NCI-H1417 treated with DMSO at 0.1 percent for 48 hours (cell line): ENCODE results near the gene TMPO.
A peak's percentile ranks its signal among the peaks of the same experiment; 100 is the strongest.
"Not testable (repeated sequence)": the region's sequence is repeated elsewhere in the genome, so short reads cannot be mapped to it uniquely, and the experiment has no call there.

Experiments
- DNase-seq: peaks from one replicate; lab custom pipeline; 2025; lab: John Stamatoyannopoulos, UW

Gene TMPO, protein sequence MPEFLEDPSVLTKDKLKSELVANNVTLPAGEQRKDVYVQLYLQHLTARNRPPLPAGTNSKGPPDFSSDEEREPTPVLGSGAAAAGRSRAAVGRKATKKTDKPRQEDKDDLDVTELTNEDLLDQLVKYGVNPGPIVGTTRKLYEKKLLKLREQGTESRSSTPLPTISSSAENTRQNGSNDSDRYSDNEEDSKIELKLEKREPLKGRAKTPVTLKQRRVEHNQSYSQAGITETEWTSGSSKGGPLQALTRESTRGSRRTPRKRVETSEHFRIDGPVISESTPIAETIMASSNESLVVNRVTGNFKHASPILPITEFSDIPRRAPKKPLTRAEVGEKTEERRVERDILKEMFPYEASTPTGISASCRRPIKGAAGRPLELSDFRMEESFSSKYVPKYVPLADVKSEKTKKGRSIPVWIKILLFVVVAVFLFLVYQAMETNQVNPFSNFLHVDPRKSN

DNA sequence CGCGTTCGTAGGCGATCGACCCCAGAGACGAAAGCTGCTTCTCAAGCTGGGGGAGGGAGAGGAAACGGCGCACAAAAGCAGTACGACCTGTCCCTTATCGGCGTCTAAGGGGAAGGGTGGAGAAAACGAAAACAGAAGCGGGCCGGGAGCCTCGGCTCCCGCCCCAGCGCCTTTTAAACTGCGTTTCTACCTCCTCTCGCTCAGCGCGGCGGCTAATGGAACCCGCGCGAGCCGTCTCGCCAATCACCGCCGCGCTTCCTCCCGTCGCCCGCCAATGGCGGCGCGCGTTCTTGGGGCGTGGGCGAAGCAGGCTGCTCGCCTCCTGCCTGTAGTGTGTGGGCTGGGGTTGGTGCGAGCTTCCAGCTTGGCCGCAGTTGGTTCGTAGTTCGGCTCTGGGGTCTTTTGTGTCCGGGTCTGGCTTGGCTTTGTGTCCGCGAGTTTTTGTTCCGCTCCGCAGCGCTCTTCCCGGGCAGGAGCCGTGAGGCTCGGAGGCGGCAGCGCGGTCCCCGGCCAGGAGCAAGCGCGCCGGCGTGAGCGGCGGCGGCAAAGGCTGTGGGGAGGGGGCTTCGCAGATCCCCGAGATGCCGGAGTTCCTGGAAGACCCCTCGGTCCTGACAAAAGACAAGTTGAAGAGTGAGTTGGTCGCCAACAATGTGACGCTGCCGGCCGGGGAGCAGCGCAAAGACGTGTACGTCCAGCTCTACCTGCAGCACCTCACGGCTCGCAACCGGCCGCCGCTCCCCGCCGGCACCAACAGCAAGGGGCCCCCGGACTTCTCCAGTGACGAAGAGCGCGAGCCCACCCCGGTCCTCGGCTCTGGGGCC, at the start of gene TMPO:
Gene TMPO, plus strand, starts transcription at position 304 of the 824 bp plus-strand sequence. Its CDS starts 278 bp downstream, at position 582.
- peak; percentile 87 for DNase-seq

GRCh38 chr12:98465950-98466602, 49.3 kb upstream of the TMPO start:
- DNase-seq: no peak

- no peak for DNase-seq
Observed at GRCh38 chr12:98466640-98467400, 48.6 kb upstream of the TMPO start.

DNA sequence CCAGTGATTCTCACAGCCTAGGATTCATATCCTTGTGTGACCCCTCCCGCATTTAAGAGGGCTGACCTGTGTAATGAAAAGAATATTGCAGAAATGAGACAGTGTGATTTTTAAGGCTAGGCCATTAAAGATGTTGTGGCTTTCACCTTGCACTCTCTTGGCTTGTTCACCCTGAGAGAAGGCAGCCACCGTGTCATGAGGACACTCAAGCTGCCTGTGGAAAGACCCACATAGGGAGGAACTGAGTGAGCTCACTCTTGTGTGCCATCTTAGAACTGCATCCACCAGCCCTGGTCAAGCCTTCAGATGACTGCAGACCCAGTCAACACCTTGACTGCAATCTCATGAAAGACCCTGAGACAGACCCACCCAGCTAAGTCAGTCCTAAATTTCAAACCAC, 46.3 kb upstream of the TMPO start:
- no peak for DNase-seq

- no peak for DNase-seq
Observed at GRCh38 chr12:98470469-98471082, 44.8 kb upstream of the TMPO start.

DNA sequence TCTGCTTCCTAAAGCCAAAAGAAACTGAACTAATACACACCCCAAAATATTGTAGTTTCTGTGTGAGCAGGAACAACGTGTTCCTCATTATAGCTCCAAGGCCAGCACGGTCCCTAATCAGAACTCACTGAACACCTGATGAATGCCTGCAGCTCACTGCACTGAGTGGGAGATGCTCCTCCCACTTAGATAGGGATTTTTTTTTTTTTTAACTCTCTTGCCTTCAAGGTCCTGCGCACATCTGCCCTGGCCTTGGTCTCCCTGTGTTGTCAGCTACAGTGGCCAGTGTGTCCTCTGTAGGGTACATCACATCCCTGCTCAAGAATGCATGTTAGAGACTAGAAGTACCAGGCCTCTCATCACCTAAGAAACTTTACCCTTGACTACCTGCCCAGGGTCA, 44.3 kb upstream of the TMPO start:
- DNase-seq: no peak

GRCh38 chr12:98475565-98475908, 39.9 kb upstream of the TMPO start:
- no peak for DNase-seq

DNA sequence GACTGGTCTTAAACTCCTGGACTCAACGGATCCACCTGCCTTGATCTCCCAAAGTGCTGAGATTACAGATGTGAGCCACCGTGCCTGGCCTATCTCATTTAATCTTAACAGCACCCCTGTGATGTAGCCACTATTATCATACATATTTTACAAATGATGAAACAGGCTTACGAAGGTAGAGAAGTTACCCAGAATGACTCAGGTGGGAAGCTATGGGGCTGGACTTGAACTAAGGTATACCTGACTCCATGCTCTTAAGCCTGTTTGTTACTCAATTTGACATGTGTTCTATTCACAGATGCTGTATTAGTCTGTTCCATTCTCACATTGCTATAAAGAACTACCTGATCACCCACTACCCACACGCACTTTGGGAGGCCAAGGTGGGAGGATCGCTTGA, 36.8 kb upstream of the TMPO start:
- DNase-seq: no peak

DNA sequence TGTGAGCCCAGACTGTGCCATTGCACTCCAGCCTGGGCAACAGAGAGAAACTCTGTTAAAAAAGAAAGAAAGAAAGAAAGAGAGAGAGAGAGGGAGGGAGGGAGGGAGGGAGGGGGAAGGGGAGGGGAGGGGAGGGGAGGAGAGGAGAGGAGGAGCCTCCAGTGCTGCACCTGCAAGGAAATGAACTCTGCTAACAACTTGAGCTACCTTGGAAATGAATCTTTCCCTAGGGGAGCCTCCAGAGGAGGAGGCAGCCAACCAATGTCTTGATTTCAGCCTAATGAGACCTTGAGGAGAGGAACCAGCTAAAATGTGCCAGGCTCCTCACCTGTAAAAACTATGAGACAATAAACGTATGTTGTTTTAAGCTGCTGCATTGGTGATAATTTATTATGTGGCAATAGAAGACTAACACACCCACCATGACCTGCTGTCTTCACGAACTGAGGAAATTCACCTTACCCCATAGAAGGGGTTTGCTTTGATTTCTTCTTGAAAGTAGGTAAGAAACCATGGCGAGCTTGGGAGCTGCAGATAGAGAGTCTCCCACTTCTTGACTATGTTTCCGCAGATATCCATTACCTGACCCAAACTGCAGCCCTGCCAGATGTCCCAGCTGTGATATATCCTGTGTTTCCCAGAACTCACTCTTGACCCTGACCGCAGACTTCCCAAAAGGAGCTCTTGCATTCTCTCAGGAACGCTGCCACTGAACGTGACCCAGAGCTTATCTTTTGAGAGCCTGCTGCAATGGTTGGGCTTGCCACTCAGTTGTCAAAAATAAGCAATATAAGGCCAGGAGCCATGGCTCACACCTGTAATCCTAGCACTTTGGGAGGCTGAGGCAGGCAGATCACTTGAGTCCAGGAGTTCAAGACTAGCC, 31.5 kb upstream of the TMPO start:
- no peak for DNase-seq

DNA sequence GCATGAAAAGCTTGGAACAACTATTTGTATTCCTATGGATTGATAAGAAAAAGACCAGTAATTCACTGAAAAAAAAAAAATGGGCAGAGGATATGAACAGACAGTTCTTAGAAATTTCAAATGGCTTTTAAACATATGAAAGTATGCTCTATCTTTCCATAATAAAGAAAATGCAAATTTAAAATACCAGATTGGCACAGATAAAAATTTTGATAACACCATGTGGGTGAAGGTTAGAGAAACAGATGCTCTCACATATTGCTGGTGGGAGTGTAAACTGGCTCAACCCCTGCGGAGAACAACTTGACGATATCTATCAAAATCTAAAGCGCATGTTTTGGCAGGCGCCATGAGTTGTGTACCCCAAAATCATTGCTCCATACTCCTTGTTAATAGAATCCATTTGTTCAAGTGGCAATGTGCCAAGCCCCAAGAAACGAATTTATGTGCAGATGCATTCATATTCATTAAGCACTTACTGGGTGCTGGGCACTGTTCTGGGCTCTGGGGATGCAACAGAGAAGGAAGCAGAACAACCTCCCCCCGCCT, 29.5 kb upstream of the TMPO start:
- DNase-seq: no peak

DNA sequence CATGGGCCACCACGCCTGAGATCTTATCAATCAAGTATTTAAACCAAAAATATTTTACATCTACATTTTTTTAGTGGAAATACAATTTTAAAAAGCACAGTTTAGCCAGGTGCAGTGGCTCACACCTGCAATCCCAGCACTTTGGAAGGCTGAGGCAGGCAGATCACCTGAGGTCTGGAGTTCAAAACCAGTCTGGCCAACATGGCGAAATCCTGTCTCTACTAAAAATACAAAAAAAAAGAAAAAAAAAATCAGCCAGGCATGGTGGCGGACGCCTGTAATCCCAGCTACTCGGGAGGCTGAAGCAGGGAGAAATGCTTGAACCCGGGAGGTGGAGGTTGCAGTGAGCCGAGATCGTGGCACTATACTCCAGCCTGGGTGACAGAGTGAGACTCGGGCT, 27.0 kb upstream of the TMPO start:
- DNase-seq: not testable (repeated sequence)

- no peak for DNase-seq
Observed at GRCh38 chr12:98489176-98489575, 26.2 kb upstream of the TMPO start.

GRCh38 chr12:98490501-98491453, 24.6 kb upstream of the TMPO start:
- peak; percentile 73 for DNase-seq

- no peak for DNase-seq
Observed at GRCh38 chr12:98492580-98493140, 22.7 kb upstream of the TMPO start.

DNA sequence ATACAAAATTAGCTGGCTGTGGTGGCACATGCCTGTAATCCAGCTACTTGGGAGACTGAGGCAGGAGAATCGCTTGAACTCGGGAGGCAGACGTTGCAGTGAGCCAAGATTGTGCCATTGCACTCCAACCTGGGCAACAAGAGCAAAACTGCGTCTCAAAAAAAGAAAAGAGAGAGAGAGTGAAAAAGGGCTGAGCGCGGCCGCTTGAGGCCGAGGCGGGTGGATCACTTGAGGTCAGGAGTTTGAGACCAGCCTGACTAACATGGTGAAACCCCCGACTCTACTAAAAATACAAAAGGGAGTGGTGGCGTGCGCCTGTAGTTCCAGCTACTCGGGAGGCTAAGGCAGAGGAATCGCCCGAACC, 14.1 kb upstream of the TMPO start:
- not testable (repeated sequence) for DNase-seq

- peak; percentile 86 for DNase-seq
Observed at GRCh38 chr12:98503342-98503591, 12.1 kb upstream of the TMPO start.

GRCh38 chr12:98503592-98504367, 11.6 kb upstream of the TMPO start:
- peak; percentile 91 for DNase-seq

DNA sequence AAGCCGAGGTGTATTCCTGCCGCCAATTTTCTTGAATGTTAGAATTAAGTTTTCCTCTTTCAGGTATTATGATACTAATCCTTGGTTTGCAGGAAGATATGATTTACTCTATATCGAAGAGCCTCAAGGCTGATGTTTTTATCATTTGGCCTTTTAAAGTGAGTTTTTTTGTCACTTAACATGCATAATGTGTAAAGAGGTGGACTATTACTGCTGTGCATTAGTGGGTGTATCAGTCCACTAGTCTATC, 11.1 kb upstream of the TMPO start:
- no peak for DNase-seq

DNA sequence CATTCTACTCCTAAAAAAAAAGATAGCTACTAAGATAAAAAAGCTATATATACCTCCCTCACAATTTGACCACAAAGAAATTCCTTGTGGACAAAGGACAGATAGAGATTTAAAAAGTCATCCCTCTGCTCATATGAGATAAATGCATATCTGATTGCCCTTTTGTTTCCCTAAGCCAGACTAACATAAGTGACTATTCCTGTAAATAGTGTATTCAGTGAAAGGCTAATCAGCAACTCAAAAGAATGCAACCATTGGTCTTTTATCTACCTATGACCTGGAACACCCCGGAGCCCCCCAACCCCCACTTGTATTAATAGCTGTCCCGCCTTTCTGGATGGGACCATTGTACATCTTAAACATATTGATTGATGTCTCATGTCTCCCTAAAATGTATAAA, 6.3 kb upstream of the TMPO start:
- no peak for DNase-seq
